Measurements from ENCODE around the gene SEZ6L. TPM values are rescaled to one million over a fixed set of nuclear protein-coding genes. Genes with fewer than 3 reads are reported as not detected.
A peak's percentile ranks its signal among the peaks of the same experiment; 100 is the strongest.

Gene SEZ6L
- total RNA-seq, 1 donor from 2014 or later: 0.89 TPM

GRCh38 chr22:26245001-26245400 lies 75.7 kb downstream of the SEZ6L start:
- DNase-seq (ENCODE audit: low spot score): no peak

- DNase-seq (ENCODE audit: low spot score): no peak
These were observed 77.3 kb downstream of the SEZ6L start for GRCh38 chr22:26246552-26246951.

- DNase-seq (ENCODE audit: low spot score): no peak
These were observed 82.6 kb downstream of the SEZ6L start for GRCh38 chr22:26251869-26252268.

- DNase-seq (ENCODE audit: low spot score): peak; percentile 13
These were observed 90.2 kb downstream of the SEZ6L start for GRCh38 chr22:26259510-26259909.

- no peak for DNase-seq (ENCODE audit: low spot score)
These were observed 94.9 kb downstream of the SEZ6L start for GRCh38 chr22:26264162-26264561.

- no peak for DNase-seq (ENCODE audit: low spot score)
These were observed 96.0 kb downstream of the SEZ6L start for GRCh38 chr22:26265281-26265680.

- DNase-seq (ENCODE audit: low spot score): no peak
These were observed 96.6 kb downstream of the SEZ6L start for GRCh38 chr22:26265909-26266308.

GRCh38 chr22:26267856-26268255 lies 98.6 kb downstream of the SEZ6L start:
- no peak for DNase-seq (ENCODE audit: low spot score)

- no peak for DNase-seq (ENCODE audit: low spot score)
These were observed 100.3 kb downstream of the SEZ6L start for GRCh38 chr22:26269572-26269971.

GRCh38 chr22:26271427-26271826 lies 102.2 kb downstream of the SEZ6L start:
- DNase-seq (ENCODE audit: low spot score): no peak

- no peak for DNase-seq (ENCODE audit: low spot score)
These were observed 103.9 kb downstream of the SEZ6L start for GRCh38 chr22:26273011-26273675.

- no peak for DNase-seq (ENCODE audit: low spot score)
These were observed 107.4 kb downstream of the SEZ6L start for GRCh38 chr22:26276529-26277160.

- no peak for DNase-seq (ENCODE audit: low spot score)
These were observed 112.7 kb downstream of the SEZ6L start for GRCh38 chr22:26281941-26282340.

GRCh38 chr22:26283330-26283729 lies 114.1 kb downstream of the SEZ6L start:
- no peak for DNase-seq (ENCODE audit: low spot score)

GRCh38 chr22:26285632-26286031 lies 116.4 kb downstream of the SEZ6L start:
- DNase-seq (ENCODE audit: low spot score): no peak

GRCh38 chr22:26286091-26286820 lies 117.0 kb downstream of the SEZ6L start:
- no peak for DNase-seq (ENCODE audit: low spot score)

- no peak for DNase-seq (ENCODE audit: low spot score)
These were observed 118.3 kb downstream of the SEZ6L start for GRCh38 chr22:26287382-26288225.

GRCh38 chr22:26289611-26290101 lies 120.4 kb downstream of the SEZ6L start:
- DNase-seq (ENCODE audit: low spot score): no peak

- DNase-seq (ENCODE audit: low spot score): no peak
These were observed 122.8 kb downstream of the SEZ6L start for GRCh38 chr22:26291940-26292666.

- no peak for DNase-seq (ENCODE audit: low spot score)
These were observed 123.4 kb downstream of the SEZ6L start for GRCh38 chr22:26292667-26292995.

- no peak for DNase-seq (ENCODE audit: low spot score)
These were observed 126.4 kb downstream of the SEZ6L start for GRCh38 chr22:26295563-26296126.
